NCI-H345 (cell line): ENCODE results near the gene GRXCR2.

Experiments
- DNase-seq: peaks from one replicate; lab custom pipeline; 2025; lab: John Stamatoyannopoulos, UW

GRXCR2 gene

GRCh38 chr5:145835848-145836239, 37.0 kb downstream of the GRXCR2 start:
- no peak for DNase-seq

GRCh38 chr5:145834917-145835847, 37.6 kb downstream of the GRXCR2 start, which contains the start of gene PRELID2:
TSS of gene PRELID2 (minus strand) at chr5:145835342. CDS start at chr5:145835251, 91 bp downstream.
- peak; percentile 79 for DNase-seq

DNA sequence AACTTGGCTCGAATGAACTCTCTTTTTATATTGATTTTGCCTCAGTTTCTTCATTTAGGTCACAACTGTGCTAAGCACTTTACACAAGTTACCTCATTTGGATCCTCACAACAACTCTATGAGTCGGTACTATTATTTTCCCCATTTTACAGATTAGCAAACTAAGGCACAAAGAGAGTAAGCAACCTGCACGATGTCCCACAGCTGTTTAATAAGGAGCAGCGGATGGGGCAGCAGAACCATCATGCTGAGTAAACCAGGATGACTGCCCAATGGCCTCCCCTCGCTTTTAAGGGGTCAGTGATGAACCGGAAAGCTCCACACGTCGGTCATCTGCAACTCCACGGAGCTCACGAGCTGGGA, 38.3 kb downstream of the GRXCR2 start:
- no peak for DNase-seq

DNA sequence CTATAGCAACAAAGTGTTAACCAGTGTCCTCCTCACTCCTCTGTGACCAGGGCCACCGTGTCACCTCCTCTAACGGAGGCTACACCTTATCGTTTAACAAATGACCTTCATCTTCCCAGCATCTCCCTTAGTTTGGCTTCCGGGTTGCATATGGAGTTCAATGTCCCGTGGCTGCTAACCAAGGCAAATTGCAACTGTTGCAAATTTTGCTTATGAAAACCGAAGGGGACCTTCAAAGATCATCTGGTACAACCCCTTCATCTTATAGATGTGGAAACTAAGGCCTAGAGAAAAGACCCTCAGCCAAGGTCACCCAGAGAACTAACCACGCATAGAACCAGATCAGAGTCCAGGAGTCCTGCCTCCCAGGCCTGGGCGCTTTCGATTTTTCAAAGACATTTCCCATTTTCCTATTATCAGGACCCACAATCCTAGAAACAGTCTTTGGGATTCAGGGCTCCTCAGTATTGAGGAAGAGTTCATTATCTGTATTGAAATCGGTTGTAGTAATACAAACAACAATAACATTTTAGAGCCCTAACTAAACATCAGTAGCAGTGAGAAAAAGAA, 39.1 kb downstream of the GRXCR2 start:
- no peak for DNase-seq

DNA sequence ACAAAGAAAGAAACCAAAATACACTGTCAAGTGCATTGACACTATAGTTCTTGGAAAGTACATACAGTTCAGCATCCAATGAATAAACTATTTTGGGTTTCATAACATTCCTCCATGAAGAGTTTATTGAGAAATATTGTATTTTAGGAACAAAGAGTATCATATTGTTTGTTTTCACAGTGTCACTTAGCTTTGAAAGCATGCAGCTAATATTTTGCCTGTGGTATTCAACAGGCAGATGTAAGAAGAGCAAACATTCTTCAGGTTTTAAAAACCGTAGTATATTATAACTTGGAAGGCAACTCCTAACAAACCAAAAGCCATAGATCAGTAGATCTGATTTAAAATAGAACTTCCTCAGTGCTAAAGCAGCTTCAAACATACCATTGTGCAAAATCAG, 42.2 kb downstream of the GRXCR2 start:
- DNase-seq, result no peak

GRCh38 chr5:145829708-145830361, 43.0 kb downstream of the GRXCR2 start:
- DNase-seq, result peak; percentile 22

DNA sequence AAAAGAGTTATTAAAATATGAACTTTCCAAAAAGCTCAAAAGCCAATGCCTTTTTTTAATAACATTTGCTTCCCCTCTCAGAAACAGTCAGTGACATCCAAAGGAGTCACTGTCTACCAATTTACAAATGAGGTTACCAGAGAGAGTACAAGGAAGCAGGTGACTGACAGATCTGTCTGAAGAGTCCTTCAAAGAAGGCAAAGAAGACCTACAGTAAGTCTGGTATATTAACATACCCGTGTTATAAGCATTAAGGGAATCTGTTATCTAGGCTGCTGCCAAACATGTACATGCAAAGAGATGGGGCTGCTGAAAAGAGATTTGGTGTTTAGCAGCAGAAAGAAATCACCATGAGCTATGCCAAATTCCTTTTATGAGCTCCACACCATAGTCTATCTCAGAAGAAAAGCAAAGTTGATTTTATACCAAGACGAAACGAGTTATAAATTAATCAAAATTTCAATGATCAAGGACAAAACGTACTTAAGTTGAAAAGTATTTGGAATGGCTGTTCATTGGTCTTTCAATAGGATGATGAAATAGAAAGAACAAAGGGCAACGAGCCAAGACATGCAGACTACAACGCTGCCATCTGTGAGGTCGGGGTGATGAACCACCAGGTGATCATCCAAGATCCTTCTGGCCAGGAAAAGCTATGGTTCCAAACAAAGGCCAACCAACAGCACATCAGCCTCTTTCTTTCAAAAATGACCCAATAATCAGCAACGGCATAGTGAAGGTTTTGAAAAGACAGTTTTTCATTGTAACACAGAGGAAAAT, 45.7 kb downstream of the GRXCR2 start:
- DNase-seq, result no peak

- DNase-seq, result peak; percentile 42
Measured at GRCh38 chr5:145825751-145826180, 47.0 kb downstream of the GRXCR2 start.

DNA sequence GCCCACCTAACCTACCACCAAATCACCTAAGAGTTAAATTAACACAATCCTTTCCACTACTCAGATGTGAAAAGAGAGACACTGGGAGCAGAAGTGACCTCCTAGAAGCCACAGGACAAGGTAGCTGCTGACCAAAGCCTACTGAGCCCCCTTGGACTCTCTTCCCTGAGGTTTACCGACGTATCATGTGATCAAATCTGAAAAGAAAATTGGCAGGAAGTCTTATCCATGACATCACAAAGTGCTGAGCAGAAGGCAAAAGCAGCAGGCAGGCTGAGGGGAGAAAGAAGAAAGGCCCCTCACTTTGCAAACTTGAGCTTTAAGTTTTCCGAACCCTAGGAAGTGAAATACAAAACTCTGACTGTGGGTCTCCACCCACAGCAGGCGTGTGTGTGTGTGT, 48.8 kb downstream of the GRXCR2 start:
- no peak for DNase-seq

- DNase-seq, result no peak
Measured at GRCh38 chr5:145818604-145819003, 54.2 kb downstream of the GRXCR2 start.

DNA sequence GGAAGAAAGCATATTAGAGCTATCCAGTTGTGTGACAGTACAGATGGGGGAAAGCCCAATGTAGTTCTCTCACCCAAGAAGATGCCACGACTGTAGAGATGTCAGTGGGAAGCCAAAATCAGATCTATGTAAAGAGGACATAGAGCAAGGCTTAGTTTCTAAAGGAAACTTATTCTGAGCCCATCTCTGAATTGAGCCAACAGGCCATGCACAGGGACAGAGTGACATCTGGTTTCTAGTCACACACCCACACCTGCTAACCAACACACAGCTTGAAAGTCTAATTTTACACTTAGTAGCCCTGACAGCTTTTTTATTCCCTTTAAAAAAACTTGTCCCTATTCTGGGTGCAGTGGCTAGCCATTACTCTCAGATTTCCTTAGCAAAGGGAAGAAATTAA, 59.9 kb downstream of the GRXCR2 start:
- no peak for DNase-seq

GRCh38 chr5:145811834-145812625, 60.8 kb downstream of the GRXCR2 start:
- peak; percentile 30 for DNase-seq
